Astrocyte (in vitro differentiated cells and primary cell): ENCODE results near the gene ZNF879. TPM values are rescaled to one million over a fixed set of nuclear protein-coding genes. Genes with fewer than 3 reads are reported as not detected.

Source experiments
- DNase-seq: peaks from one replicate; pipeline ENCODE4 v3.0.0-alpha.2; 2010; ENCODE audit warnings: low read depth
- FAIRE-seq: peaks from 2 replicates; lab custom pipeline; 2011; peaks lifted over from hg19 to GRCh38; lab: Jason Lieb, UNC
- H2AFZ ChIP-seq: 2 replicates; pipeline ENCODE4 v1.6.0; 2012; ENCODE audit warnings: low read depth, low read length, inconsistent platforms
- H3K27ac ChIP-seq: 2 replicates; pipeline ENCODE4 v1.5.1; 2011; ENCODE audit warnings: low read depth, low read length, inconsistent platforms
- H3K27me3 ChIP-seq: 2 replicates; pipeline ENCODE4 v1.6.0; 2011; ENCODE audit warnings: low read length, inconsistent platforms; ENCODE audit not compliant: insufficient read depth
- H3K36me3 ChIP-seq: 2 replicates; pipeline ENCODE4 v1.5.1; 2011; ENCODE audit warnings: low read length, inconsistent platforms; ENCODE audit not compliant: insufficient read depth
- H3K4me1 ChIP-seq: 2 replicates; pipeline ENCODE4 v1.5.1; 2011; ENCODE audit warnings: low read length, inconsistent platforms; ENCODE audit not compliant: insufficient read depth
- H3K4me2 ChIP-seq: 2 replicates; pipeline ENCODE4 v1.6.0; 2012; ENCODE audit warnings: low read length, inconsistent platforms
- H3K4me3 ChIP-seq: 2 replicates; pipeline ENCODE4 v1.5.1; 2011; ENCODE audit warnings: low read depth, mild to moderate bottlenecking, low read length, inconsistent platforms; ENCODE audit not compliant: insufficient read depth
- H3K79me2 ChIP-seq: 2 replicates; pipeline ENCODE4 v1.6.0; 2012; ENCODE audit warnings: mild to moderate bottlenecking, low read length, inconsistent platforms; ENCODE audit not compliant: insufficient read depth
- H3K9ac ChIP-seq: 2 replicates; pipeline ENCODE4 v1.6.0; 2012; ENCODE audit warnings: mild to moderate bottlenecking, low read length, inconsistent platforms
- H3K9me3 ChIP-seq: 2 replicates; pipeline ENCODE4 v1.5.1; 2012; ENCODE audit warnings: low read depth, mild to moderate bottlenecking, low read length, inconsistent platforms; ENCODE audit not compliant: insufficient read depth
- H4K20me1 ChIP-seq: 2 replicates; pipeline ENCODE4 v1.6.0; 2012; ENCODE audit warnings: low read length, inconsistent platforms; ENCODE audit not compliant: insufficient read depth
- H3K27ac Mint-ChIP-seq: one replicate; pipeline ENCODE4 v1.8.0; 2021; ENCODE audit warnings: mild to moderate bottlenecking, mixed read lengths; ENCODE audit not compliant: unreplicated experiment
- H3K27me3 Mint-ChIP-seq: one replicate; pipeline ENCODE4 v1.8.0; 2021; ENCODE audit warnings: low read depth, mixed read lengths; ENCODE audit not compliant: unreplicated experiment
- H3K36me3 Mint-ChIP-seq: one replicate; pipeline ENCODE4 v1.8.0; 2021; ENCODE audit warnings: low read depth, mixed read lengths; ENCODE audit not compliant: unreplicated experiment
- H3K4me1 Mint-ChIP-seq: one replicate; pipeline ENCODE4 v1.8.0; 2021; ENCODE audit warnings: low read depth, mixed read lengths; ENCODE audit not compliant: unreplicated experiment
- H3K4me3 Mint-ChIP-seq: one replicate; pipeline ENCODE4 v1.8.0; 2021; ENCODE audit warnings: mild to moderate bottlenecking, moderate library complexity, mixed read lengths; ENCODE audit not compliant: unreplicated experiment
- H3K9me3 Mint-ChIP-seq: one replicate; pipeline ENCODE4 v1.8.0; 2021; ENCODE audit warnings: mild to moderate bottlenecking, mixed read lengths; ENCODE audit not compliant: unreplicated experiment
- EZH2 ChIP-seq: IDR thresholded peaks from 2 replicates; pipeline ENCODE4 v1.6.1; 2012; ENCODE audit warnings: mild to moderate bottlenecking, low read length, inconsistent platforms; ENCODE audit not compliant: insufficient read depth
- total RNA-seq: library from RNA; stranded (reverse); gene quantifications from 2 replicates; pipeline ENCODE4 v1.2.1, GENCODE V29; 2021
- TF ChIP-seq, protein P1 (sequence below): IDR thresholded peaks from 2 replicates; pipeline ENCODE4 v1.5.1; 2011; ENCODE audit warnings: low read depth, mild to moderate bottlenecking, inconsistent platforms, low read length, moderate library complexity; ENCODE audit not compliant: insufficient read depth

The ZNF879 gene
- total RNA-seq, 1 donor from 2014 or later: 1.9 TPM

DNA sequence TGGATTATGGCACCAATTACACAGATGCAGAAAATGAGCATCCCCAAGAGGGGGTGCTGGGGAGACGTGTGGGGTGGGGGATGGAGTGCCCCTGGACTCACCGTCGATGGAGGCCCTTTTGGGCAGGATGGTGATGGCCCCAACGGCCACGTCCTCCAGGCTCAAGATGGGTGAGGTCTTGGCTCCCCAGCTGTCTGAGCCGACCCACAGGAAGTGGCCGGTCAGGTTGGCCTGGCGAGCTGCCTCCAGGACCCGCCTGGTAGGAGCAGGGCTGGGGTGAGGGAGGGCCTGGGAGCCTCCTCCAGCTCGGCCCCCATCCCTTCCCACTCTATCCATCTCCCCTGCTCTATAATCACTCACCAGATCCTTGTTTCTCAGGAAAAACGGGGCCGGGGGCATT is 33.1 kb upstream of the ZNF879 start:
- no peaks in the 10 kb centered on the region for H3K79me2 ChIP-seq
- H3K4me2 ChIP-seq: no peak overlapping the region
- no peak overlapping the region for H3K27ac Mint-ChIP-seq
- H3K4me3 ChIP-seq: no peak overlapping the region
- H3K4me1 Mint-ChIP-seq: peaks cover 1% of the 10 kb centered on the region
- no peaks in the 10 kb centered on the region for H4K20me1 ChIP-seq
- peaks cover 39% of the 10 kb centered on the region for H3K9me3 Mint-ChIP-seq
- TF ChIP-seq EZH2: no peak
- TF ChIP-seq, protein P1, sequence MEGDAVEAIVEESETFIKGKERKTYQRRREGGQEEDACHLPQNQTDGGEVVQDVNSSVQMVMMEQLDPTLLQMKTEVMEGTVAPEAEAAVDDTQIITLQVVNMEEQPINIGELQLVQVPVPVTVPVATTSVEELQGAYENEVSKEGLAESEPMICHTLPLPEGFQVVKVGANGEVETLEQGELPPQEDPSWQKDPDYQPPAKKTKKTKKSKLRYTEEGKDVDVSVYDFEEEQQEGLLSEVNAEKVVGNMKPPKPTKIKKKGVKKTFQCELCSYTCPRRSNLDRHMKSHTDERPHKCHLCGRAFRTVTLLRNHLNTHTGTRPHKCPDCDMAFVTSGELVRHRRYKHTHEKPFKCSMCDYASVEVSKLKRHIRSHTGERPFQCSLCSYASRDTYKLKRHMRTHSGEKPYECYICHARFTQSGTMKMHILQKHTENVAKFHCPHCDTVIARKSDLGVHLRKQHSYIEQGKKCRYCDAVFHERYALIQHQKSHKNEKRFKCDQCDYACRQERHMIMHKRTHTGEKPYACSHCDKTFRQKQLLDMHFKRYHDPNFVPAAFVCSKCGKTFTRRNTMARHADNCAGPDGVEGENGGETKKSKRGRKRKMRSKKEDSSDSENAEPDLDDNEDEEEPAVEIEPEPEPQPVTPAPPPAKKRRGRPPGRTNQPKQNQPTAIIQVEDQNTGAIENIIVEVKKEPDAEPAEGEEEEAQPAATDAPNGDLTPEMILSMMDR: no peak
- no peak overlapping the region for H3K4me3 Mint-ChIP-seq
- H3K4me1 ChIP-seq: no peaks in the 10 kb centered on the region
- peaks cover 38% of the 10 kb centered on the region for H3K9me3 ChIP-seq
- no peak for DNase-seq
- peaks cover 2% of the 10 kb centered on the region for H3K36me3 Mint-ChIP-seq
- H3K27me3 ChIP-seq: peaks cover 3% of the 10 kb centered on the region
- no peak overlapping the region for H2AFZ ChIP-seq
- no peak for FAIRE-seq
- no peaks in the 10 kb centered on the region for H3K36me3 ChIP-seq
- H3K9ac ChIP-seq: no peak overlapping the region
- no peak overlapping the region for H3K27ac ChIP-seq
- peaks cover 30% of the 10 kb centered on the region for H3K27me3 Mint-ChIP-seq

DNA sequence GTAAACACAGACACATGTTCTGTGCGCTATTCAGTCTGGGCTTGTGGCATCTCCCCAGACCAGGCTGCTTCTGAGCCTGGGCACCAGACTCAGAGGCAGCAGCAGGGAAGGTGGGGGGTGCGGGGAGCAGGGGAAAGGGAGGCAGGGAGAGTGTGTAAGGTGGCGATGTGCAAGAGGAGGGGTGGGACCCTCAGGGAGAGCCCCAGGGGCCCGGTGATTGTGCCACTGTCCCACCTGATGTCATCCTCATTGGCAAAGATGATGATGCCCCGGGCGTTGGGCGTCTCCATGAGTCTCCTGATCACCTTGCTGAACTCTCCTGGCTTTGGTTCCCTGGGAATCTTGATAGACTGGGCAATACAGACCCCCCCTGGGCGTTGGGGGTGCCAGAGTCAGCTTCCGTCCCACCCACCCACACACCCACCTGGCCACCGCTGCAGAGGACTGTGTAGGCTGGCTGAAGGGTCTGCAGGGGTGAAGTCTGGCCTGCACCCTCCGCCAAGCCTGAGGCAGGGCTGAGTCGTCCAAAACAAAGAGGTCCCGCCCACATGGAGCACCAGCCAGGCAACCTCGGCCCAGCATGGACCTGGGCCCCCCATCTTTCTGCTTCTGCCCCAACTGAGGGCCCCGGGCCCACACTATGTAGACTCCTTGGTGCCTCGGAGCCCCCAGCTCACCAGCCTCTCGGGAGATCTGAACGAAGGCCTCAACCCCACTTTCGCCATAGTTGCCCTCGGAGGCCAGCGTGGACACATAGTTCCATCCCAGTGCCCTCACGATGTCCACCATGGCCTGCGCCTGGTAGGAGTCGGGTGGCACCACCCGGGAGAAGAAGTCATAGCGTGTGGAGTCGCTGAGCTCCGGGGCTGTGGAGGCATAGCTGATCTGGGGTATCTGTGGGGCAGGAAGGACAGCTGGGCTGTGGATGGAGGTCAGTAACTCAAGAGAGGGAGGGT is 32.1 kb upstream of the ZNF879 start:
- no peak overlapping the region for H3K9ac ChIP-seq
- H3K79me2 ChIP-seq: no peaks in the 10 kb centered on the region
- peaks cover 3% of the 10 kb centered on the region for H3K27me3 ChIP-seq
- Mint-ChIP-seq H3K4me3 (no peak overlapping the region), H3K27me3 (peaks cover 36% of the 10 kb centered on the region), H3K27ac (no peak overlapping the region), H3K36me3 (peaks cover 2% of the 10 kb centered on the region), H3K4me1 (peaks cover 3% of the 10 kb centered on the region), H3K9me3 (peaks cover 40% of the 10 kb centered on the region)
- H3K4me3 ChIP-seq: no peak overlapping the region
- H3K4me2 ChIP-seq: no peak overlapping the region
- no peak overlapping the region for H2AFZ ChIP-seq
- no peak overlapping the region for H3K27ac ChIP-seq
- FAIRE-seq (no peak), DNase-seq (no peak)
- TF ChIP-seq, protein P1: no peak
- TF ChIP-seq EZH2: no peak
- no peaks in the 10 kb centered on the region for H3K36me3 ChIP-seq
- H3K4me1 ChIP-seq: no peaks in the 10 kb centered on the region
- no peaks in the 10 kb centered on the region for H4K20me1 ChIP-seq
- H3K9me3 ChIP-seq: peaks cover 33% of the 10 kb centered on the region
